ENCODE results near the gene C5orf52. TPM values are rescaled to one million over a fixed set of nuclear protein-coding genes. Genes with fewer than 3 reads are reported as not detected.
"Not testable (repeated sequence)": the region's sequence is repeated elsewhere in the genome, so short reads cannot be mapped to it uniquely, and the experiment has no call there.

Gene C5orf52
- polyA plus RNA-seq, 1 experiment = not detected

DNA sequence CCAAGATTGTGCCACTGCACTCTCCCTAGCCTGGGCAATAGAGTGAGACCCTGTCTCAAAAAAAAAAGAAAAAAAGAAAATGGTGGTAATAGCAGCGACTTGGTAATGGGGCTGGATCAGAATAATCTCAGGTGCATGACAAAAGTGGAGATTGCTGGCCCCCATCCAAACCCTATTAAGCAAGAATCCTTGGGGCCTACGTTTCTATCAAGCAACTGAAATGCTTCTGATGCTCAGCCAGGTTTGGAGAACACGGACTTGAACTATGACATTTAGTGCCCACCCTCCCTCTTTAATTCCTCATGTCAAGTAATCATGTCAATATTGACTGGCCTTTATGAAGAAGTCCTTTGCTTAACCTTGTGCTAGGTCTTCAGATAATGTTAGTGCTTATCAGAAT, 6.6 kb downstream of the C5orf52 start:
- ChIA-PET POLR2A (no interaction called here), CTCF (no interaction called here)
- H3K27me3 ChIP-seq (ENCODE audit: control insufficient read depth, insufficient read depth, low read length) = no peaks in the 10 kb centered on the region
- TF ChIP-seq, protein P1, sequence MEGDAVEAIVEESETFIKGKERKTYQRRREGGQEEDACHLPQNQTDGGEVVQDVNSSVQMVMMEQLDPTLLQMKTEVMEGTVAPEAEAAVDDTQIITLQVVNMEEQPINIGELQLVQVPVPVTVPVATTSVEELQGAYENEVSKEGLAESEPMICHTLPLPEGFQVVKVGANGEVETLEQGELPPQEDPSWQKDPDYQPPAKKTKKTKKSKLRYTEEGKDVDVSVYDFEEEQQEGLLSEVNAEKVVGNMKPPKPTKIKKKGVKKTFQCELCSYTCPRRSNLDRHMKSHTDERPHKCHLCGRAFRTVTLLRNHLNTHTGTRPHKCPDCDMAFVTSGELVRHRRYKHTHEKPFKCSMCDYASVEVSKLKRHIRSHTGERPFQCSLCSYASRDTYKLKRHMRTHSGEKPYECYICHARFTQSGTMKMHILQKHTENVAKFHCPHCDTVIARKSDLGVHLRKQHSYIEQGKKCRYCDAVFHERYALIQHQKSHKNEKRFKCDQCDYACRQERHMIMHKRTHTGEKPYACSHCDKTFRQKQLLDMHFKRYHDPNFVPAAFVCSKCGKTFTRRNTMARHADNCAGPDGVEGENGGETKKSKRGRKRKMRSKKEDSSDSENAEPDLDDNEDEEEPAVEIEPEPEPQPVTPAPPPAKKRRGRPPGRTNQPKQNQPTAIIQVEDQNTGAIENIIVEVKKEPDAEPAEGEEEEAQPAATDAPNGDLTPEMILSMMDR (IDR thresholded peaks at IDR 0.05; ENCODE audit: low read depth, low read length) = no peak
- no peak for DNase-seq (ENCODE audit: low read depth, low spot score)
- H3K27ac ChIP-seq (ENCODE audit: low read depth, low read length) = no peak overlapping the region
- no peaks in the 10 kb centered on the region for H3K9me3 ChIP-seq (ENCODE audit: control insufficient read depth, insufficient read depth, low read length)
- H3K4me3 ChIP-seq (ENCODE audit: low read depth, low read length) = no peak overlapping the region

DNA sequence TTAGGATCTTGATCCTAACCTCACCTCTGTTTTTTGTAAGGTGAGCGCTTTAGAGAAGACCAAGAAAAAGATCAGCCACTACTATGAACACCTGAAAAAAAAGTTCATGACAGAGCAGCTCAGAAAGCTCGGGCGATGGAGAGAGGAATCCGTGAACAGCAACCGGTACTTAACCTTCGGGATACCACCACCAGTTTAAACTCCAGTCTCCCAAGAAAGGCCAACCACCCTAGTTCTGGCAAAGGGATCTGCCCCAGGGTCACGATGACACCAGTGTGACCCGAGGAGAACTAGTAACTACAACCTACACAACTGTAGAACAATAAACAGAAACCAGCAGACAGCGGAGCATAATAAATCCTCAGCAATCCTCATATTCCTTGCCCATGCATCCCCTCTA, 8.5 kb downstream of the C5orf52 start:
- ChIA-PET POLR2A (no interaction called here), CTCF (no interaction called here)
- no peak overlapping the region for H3K4me3 ChIP-seq (ENCODE audit: low read depth, low read length)
- DNase-seq (ENCODE audit: low read depth, low spot score) = no peak
- no peaks in the 10 kb centered on the region for H3K9me3 ChIP-seq (ENCODE audit: control insufficient read depth, insufficient read depth, low read length)
- H3K27me3 ChIP-seq (ENCODE audit: control insufficient read depth, insufficient read depth, low read length) = no peaks in the 10 kb centered on the region
- H3K27ac ChIP-seq (ENCODE audit: low read depth, low read length) = no peak overlapping the region
- TF ChIP-seq, protein P1 (IDR thresholded peaks at IDR 0.05; ENCODE audit: low read depth, low read length) = no peak

DNA sequence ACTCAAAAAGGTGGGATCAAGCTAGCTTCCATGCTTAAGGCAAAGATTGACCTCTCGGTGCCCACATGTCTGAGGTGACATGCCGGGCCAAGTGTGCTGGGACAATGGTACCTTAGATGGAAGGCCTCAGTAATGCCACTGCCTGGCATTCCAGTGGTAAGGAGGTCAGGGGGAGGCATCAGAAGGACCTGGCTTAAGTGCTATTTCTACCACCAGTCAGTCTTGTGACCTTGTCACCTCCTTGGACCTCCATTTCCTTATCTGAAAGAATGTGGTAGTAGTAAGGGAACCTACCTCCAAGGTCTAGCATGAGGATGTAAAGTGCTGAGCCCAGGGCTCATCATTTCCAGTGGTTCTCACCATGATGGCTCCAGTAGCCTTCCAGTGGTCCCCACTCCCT, 8.9 kb downstream of the C5orf52 start:
- no peak for DNase-seq (ENCODE audit: low read depth, low spot score)
- H3K27me3 ChIP-seq (ENCODE audit: control insufficient read depth, insufficient read depth, low read length) = no peaks in the 10 kb centered on the region
- POLR2A ChIA-PET = no interaction called here
- H3K9me3 ChIP-seq (ENCODE audit: control insufficient read depth, insufficient read depth, low read length) = no peaks in the 10 kb centered on the region
- H3K4me3 ChIP-seq (ENCODE audit: low read depth, low read length) = no peak overlapping the region
- H3K27ac ChIP-seq (ENCODE audit: low read depth, low read length) = no peak overlapping the region
- CTCF ChIA-PET = no interaction called here
- TF ChIP-seq, protein P1 (IDR thresholded peaks at IDR 0.05; ENCODE audit: low read depth, low read length) = no peak

DNA sequence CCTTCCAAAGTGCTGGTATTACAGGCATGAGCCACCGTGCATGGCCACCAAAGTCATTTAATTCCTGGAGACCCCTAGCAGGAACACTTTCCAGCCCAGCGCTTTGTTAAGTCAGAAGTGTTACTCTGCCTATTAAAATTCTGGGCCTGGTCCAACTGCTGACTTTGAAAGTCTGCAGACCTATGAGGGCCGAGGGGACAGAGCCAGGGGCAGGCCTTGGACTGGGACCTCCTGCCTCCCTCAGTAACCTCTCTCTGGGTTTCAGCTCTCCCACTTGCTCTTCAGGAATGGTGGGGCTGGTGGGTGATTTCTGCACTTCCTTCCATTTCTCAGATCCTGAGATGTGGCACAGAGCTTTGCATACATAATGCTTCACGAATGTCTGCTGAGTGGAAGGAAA, 9.7 kb downstream of the C5orf52 start:
- Histone ChIP-seq H3K4me3 (ENCODE audit: low read depth, low read length) (no peak overlapping the region), H3K27ac (ENCODE audit: low read depth, low read length) (no peak overlapping the region), H3K9me3 (ENCODE audit: control insufficient read depth, insufficient read depth, low read length) (no peaks in the 10 kb centered on the region), H3K27me3 (ENCODE audit: control insufficient read depth, insufficient read depth, low read length) (no peaks in the 10 kb centered on the region)
- TF ChIP-seq, protein P1 (IDR thresholded peaks at IDR 0.05; ENCODE audit: low read depth, low read length) = no peak
- DNase-seq (ENCODE audit: low read depth, low spot score) = no peak
- CTCF ChIA-PET = interaction anchor here (1.1 to 1.4 kb wide), 2 partner anchors 37 to 62 kb away, joined by 3 to 4 read pairs; partner anchors contain the start of gene LSM11
- POLR2A ChIA-PET = no interaction called here

DNA sequence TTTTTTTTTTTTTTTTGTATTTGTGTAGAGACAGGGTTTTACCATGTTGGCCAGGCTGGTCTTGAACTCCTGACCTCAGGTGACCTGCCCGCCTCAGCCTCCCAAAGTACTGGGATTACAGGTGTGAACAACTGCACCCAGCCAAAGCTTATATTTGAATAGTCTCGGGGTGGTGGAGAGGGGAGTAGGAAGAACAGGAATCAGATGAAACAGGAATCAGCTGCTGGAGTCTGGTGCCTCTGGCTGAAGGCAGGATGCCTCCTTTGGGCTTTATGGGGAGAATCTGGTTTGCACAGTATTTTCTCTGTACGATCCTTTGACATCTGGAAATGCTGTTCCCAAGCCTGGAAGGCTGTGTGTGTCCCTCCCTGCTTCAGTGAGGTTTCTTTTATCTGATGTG, 10.9 kb downstream of the C5orf52 start:
- TF ChIP-seq, protein P1 (IDR thresholded peaks at IDR 0.05; ENCODE audit: low read depth, low read length) = no peak
- Histone ChIP-seq H3K27me3 (ENCODE audit: control insufficient read depth, insufficient read depth, low read length) (no peaks in the 10 kb centered on the region), H3K9me3 (ENCODE audit: control insufficient read depth, insufficient read depth, low read length) (no peaks in the 10 kb centered on the region), H3K27ac (ENCODE audit: low read depth, low read length) (no peak overlapping the region), H3K4me3 (ENCODE audit: low read depth, low read length) (no peak overlapping the region)
- DNase-seq (ENCODE audit: low read depth, low spot score) = no peak
- ChIA-PET CTCF (interaction anchor here (0.6 to 1.4 kb wide), 4 partner anchors 36 to 1341 kb away, joined by 3 to 6 read pairs (median 4); no protein-coding TSS in a partner anchor), POLR2A (no interaction called here)

DNA sequence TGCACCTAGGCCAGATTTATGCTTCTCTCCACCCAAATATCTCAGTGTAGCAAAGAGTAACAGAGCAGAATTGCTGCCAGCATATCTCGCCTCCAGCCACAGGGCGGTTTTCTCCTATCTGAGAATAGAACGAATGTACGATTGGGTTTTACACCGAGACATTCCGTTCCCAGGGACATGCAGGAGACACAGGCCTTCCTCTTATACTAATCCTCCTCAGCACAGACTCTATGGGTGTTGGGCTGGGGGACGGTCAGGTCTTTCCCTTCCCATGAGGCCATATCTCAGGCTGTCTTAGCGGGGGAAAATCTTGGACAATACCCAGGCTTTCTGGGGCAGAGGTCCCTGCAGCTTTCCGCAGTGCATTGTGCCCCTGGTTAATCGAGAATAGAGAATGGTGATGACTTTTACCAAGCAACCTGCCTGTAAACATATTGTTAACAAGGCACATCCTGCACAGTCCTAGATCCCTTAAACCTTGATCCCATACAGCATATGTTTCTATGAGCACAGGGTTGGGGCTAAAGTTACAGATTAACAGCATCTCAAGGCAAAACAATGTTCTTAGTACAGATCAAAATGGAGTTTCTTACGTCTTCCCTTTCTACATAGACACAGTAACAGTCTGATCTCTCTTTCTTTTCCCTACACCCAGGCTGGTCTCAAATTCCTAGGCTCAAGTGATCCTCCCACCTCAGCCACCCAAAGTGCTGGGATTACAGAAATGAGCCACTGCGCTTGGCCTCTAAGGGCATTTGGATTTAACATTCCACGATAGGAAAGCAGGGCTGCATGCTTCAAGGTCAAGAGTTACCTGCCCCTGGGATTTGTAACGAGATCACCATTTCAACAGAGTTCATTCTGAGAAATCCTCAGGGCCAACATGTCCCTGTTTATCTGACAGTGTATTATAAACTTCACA, 15.2 kb downstream of the C5orf52 start:
- CTCF ChIA-PET; H3K27me3 ChIP-seq (ENCODE audit: control insufficient read depth, insufficient read depth, low read length); H3K27ac ChIP-seq (ENCODE audit: low read depth, low read length); POLR2A ChIA-PET; DNase-seq (ENCODE audit: low read depth, low spot score); H3K4me3 ChIP-seq (ENCODE audit: low read depth, low read length): not testable (repeated sequence)
- peaks cover 15% of the 10 kb centered on the region for H3K9me3 ChIP-seq (ENCODE audit: control insufficient read depth, insufficient read depth, low read length)
